ENCODE data around the gene FILIP1.

Gene FILIP1

DNA sequence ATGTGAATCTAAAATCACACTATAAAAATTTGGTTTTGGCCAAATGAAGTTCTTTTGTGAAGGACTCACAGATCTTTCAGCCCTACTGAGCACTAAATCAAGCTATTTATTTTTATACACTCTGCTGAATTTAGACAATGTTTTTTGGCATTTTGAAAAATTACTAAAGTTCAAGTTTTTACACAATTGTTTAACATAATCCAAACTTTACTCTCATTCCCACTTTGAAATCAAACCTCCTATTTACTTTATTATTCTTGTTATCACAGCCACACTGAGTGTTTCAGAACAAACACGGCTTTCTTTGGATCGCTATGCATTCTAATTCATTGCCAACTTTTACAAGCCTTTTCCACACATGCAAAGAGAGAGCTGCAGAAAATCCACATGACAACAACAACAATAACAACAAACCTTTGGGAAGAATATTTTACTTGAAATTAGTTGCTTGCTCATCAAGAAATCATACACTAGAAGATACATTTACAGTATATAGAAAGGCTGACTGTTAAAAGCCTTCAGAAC, 159.9 kb downstream of the FILIP1 start:
- DNase-seq (ENCODE audit: low read depth) = no peak
- TF ChIP-seq, protein P1, sequence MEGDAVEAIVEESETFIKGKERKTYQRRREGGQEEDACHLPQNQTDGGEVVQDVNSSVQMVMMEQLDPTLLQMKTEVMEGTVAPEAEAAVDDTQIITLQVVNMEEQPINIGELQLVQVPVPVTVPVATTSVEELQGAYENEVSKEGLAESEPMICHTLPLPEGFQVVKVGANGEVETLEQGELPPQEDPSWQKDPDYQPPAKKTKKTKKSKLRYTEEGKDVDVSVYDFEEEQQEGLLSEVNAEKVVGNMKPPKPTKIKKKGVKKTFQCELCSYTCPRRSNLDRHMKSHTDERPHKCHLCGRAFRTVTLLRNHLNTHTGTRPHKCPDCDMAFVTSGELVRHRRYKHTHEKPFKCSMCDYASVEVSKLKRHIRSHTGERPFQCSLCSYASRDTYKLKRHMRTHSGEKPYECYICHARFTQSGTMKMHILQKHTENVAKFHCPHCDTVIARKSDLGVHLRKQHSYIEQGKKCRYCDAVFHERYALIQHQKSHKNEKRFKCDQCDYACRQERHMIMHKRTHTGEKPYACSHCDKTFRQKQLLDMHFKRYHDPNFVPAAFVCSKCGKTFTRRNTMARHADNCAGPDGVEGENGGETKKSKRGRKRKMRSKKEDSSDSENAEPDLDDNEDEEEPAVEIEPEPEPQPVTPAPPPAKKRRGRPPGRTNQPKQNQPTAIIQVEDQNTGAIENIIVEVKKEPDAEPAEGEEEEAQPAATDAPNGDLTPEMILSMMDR (IDR thresholded peaks at IDR 0.05; ENCODE audit: low read depth, low read length, missing control alignments) = no peak
- H3K4me3 ChIP-seq (ENCODE audit: low read depth, low read length) = no peak overlapping the region

GRCh38 chr6:75331151-75331550, 162.4 kb downstream of the FILIP1 start:
- DNase-seq (ENCODE audit: low read depth) = no peak
- no peak overlapping the region for H3K4me3 ChIP-seq (ENCODE audit: low read depth, low read length)
- TF ChIP-seq, protein P1 (IDR thresholded peaks at IDR 0.05; ENCODE audit: low read depth, low read length, missing control alignments) = no peak

GRCh38 chr6:75329703-75330102, 163.9 kb downstream of the FILIP1 start:
- TF ChIP-seq, protein P1 (IDR thresholded peaks at IDR 0.05; ENCODE audit: low read depth, low read length, missing control alignments) = no peak
- no peak for DNase-seq (ENCODE audit: low read depth)
- no peak overlapping the region for H3K4me3 ChIP-seq (ENCODE audit: low read depth, low read length)

DNA sequence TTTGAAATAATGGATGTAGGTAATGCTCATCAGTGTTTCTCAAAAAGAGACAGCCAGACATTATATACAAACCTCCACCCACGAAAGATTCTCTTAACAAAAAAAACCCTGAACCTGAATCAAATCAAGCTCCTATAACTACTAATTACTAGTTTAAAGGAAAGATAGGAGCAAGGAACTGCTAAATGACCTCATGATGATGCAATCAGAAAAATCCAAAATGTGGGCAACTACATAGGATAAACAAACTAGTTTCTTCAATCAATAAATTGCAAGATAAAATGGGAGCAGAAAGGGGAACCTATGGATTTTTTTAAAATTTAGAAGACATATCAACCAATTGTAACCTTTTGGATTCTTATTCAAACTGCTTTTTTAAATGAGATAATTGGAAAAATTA, 165.8 kb downstream of the FILIP1 start:
- TF ChIP-seq, protein P1 (IDR thresholded peaks at IDR 0.05; ENCODE audit: low read depth, low read length, missing control alignments) = no peak
- DNase-seq (ENCODE audit: low read depth) = no peak
- no peak overlapping the region for H3K4me3 ChIP-seq (ENCODE audit: low read depth, low read length)

- H3K4me3 ChIP-seq (ENCODE audit: low read depth, low read length) = no peak overlapping the region
- DNase-seq (ENCODE audit: low read depth) = no peak
- TF ChIP-seq, protein P1 (IDR thresholded peaks at IDR 0.05; ENCODE audit: low read depth, low read length, missing control alignments) = no peak
Observed at GRCh38 chr6:75326557-75327258, 166.9 kb downstream of the FILIP1 start.

DNA sequence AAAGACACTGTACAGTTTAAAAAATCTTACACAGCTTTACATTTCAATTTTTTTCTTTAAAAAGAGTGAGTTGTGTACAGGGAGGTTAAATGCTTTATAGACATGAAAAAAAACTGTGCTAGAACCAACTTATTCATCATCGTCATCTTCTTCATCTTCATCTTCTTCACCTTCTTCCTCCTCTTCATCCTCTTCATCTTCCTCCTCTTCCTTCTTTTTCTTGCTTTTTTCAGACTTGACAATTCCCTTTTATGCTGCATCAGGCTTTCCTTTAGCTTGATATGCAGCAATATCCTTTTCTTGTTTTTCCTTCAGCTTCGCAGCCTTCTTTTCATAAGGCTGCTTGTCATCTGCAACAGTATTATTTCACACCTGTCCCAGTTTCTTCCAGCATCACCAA, 174.7 kb downstream of the FILIP1 start:
- H3K4me3 ChIP-seq (ENCODE audit: low read depth, low read length) = no peak overlapping the region
- TF ChIP-seq, protein P1 (IDR thresholded peaks at IDR 0.05; ENCODE audit: low read depth, low read length, missing control alignments) = no peak
- DNase-seq (ENCODE audit: low read depth) = no peak

Data from GM12864 (cell line).